NCI-H2029 treated with DMSO at 0.1 percent for 48 hours (cell line): ENCODE data around the gene ZEB2.

Experiments
- DNase-seq: peaks from one replicate; lab custom pipeline; 2025; lab: John Stamatoyannopoulos, UW

ZEB2 gene

DNA sequence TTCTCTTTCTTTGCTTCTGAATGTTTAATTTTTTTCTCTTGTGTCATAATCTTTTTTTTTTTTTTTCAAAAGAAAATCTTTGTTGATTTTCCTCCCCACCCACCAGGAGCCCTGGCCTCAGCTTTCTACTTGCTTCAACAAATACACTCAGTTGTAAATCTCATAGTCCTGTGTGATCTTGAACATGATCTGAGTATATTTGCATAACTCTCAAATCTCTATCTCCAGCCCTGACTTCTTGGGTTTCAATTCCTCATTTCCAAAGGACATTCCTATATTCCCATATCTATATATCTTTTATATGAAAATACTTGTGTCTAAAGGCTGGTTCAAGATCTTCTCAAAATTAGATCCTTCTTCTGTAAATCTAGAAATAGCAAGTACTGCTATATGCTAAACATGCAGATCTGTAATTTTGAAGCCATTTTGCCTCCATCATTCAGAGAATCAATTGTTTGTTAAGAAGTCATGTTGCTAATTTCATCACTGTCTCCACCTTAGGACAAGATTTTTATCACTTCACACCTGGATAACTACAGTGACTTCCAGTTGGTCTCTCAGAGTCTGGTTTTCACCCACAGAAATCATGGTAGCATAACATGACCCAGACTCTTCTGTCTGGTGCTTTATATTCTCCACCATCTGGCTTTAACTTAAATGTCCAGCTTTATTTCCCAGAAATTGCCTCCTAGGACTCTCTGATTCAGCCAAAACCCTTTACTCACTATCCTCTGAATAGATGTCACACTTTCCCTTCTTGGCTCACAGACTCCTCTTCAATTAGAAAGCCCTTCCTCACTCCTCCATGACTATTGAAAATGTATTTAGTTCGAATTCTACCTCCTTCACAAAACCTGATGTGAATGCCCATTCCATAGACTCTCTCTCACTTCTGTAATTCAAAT is 98.1 kb downstream of the ZEB2 start:
- no peak for DNase-seq

DNA sequence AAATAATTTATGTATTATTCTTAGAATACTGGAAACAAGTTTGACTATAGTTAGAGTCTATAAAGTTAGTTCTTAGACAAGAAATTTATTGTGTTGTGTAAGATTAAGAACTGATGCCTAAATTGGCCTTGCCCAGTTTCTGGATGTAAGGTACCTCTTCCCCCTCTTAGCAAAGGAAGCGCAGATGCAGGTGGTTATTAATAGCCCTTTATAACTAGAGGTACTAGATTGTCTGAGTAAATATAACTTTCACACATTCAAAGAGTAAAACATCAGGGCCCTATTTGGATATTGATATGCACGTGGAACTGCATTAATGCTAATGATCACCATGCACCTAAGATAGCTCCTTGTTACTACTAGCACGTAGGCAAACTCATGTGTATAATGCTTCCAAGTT is 100.7 kb downstream of the ZEB2 start:
- DNase-seq = no peak

DNA sequence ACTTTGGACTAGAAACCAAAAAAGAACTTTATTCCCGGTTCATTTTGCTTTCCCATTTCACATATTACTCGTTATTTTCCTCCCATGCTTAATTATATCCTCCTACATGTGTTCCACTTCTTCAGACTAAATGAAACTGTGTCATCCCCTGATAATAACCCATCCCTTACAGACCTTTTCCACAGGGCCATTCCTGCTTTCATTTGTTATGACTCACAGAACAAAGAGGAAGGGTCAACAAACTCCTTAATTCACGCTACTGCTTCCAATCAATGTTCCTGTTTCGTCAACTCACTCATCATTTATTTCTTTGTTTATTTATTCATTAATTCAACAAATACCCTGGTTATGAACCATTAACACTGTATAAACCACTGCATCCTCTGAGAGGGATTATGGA is 104.5 kb downstream of the ZEB2 start:
- no peak for DNase-seq

DNA sequence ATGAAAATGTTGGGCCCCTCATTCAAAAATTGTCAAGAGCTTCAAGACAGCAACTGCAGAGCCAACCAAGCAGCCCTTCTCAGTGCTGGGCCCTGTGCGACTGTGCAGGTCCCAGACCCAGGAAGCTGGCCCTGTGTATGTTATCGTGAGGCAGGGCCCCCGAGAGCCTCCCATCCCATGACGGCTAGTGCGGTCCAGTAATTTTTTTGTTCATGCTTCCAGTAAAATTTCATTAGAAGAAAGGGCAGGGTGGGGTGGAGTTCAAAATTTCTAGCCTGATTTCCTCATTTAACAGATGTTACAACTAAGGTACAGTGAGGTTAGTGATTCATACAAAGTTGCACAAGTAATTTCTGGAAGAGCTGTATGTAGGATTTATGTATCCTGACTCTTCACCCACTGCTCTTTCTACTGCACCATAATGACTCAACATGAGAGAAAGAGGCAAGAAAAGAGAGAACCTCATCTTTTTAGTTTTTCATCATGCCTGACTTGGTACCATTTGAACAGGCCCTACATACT is 105.5 kb downstream of the ZEB2 start:
- DNase-seq = no peak

DNA sequence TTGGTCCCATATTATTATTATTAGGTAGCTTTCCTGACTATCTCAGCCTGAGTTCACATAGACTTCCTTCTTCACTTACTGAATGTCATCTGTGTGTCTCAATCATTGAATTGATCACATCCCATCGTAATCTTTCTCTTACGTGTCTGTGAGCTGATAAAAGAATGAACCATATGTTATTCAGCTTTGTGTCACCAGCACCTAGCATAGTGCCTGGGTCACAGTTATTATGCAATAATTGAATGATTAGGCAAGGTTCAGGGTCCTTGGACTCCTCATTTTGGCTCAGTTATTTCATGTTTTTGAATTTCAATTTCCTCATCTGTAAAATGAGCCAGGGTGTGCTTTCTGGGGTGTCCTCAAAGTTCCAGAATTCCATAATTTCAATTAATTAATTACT is 107.2 kb downstream of the ZEB2 start:
- DNase-seq = no peak

DNA sequence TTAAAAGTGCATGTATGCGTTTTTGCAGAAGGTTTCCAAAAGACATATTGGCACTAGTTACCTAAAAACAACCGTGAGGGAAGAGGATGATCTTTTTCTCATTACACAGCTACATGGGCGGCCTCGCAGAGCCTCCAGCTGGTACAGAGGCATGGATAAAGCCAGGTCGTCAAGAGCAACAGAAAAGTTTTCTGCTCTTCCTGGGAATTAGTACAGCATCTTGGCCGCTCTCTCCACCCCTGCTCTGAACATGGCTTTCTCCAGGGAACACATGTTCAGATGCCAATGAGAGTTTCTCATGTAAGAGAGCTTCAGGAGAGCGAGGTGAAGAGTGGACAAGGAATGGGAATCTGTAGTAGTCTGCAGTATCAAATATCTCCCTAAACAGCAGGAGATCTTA is 108.4 kb downstream of the ZEB2 start:
- no peak for DNase-seq

DNA sequence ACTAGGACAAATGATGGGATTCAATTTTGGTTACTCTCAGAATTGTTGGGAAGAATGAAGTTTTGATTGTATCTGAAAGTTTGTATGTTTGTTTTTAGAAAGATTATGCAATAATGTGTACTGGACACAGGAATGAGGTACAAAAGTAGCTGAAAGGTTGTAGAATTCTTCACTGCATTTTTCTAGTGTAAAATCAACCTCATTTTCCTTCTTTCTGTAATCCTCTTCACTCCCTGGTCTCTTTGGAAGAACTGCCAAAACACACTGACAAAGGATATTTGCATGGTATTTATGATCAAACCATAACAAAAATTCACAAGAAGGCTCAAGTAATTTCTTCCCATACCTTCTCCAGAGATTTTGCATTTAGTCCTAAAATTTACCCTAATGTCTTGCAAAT is 110.7 kb downstream of the ZEB2 start:
- DNase-seq = no peak

DNA sequence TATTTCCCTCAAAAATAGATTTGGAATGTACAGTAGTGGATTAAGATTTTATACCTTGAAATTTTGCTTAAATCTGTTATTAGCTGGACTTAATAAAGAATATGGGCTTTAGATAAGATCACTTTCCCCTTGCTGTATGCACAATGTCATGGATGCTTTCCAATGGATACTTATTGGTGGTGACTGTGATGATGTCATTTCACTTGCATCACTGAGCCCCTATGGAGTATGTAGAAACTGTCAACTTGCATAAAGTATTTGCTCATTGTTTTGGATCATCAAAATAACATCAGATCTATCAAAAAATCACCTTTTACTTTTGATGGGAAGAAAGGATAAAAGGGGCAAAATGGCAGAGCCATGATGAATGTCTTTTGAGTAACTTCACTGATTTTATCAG is 112.7 kb downstream of the ZEB2 start:
- DNase-seq = no peak

DNA sequence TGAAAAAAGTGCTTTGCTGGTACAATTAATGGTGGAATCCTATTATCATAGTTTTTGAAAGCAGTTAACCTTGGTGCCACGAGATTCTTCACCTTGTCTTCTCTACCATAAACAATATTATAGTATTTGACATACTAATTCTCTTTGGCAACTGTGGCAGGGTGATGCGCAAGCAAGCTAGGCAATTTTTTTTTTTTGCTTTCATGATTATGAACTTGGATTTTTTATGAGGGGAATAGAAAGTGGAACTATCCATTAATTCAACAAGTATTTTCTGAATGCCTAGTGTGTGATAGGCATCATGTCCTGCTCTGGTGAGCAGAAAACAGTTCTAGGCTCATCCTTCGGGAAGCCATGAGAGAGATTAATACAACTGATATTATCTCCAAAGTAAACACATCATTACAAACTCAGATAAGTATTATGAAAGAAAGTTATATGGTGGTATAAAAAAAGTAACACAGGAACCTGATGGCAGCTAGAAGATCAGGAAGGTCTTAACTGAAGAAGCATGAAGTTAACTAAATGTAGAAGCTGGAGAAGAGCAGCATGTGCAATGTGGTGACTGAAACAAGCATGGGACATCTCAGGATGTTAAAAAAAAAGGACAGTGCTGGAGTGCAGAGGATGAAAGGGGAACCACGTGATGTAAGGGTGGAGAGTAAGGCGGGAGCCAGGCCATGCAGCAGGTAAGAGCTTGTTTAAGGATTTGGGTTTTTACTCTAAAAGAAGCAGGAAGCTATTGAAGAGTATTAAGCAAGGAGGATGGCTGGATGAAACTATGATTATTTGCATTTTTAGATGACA is 113.7 kb downstream of the ZEB2 start:
- DNase-seq = no peak

DNA sequence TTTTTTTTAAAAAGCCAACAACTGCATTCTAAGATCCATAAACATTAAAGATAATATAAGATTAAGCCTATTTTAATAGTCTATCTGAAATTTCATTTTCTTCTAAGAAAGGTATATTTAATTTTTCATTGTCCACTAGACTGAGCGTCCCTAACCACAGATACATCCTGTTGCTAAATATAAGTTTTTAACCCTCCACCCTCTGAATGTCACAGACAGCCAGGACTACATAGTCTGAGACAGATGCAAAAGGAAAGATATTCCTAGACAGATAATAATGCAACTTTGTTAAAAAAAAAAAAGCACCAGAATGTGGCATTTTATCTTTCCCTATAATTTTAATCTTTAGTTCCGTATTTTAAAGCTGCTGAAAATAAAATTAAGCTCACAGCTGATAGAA is 114.6 kb downstream of the ZEB2 start:
- no peak for DNase-seq

DNA sequence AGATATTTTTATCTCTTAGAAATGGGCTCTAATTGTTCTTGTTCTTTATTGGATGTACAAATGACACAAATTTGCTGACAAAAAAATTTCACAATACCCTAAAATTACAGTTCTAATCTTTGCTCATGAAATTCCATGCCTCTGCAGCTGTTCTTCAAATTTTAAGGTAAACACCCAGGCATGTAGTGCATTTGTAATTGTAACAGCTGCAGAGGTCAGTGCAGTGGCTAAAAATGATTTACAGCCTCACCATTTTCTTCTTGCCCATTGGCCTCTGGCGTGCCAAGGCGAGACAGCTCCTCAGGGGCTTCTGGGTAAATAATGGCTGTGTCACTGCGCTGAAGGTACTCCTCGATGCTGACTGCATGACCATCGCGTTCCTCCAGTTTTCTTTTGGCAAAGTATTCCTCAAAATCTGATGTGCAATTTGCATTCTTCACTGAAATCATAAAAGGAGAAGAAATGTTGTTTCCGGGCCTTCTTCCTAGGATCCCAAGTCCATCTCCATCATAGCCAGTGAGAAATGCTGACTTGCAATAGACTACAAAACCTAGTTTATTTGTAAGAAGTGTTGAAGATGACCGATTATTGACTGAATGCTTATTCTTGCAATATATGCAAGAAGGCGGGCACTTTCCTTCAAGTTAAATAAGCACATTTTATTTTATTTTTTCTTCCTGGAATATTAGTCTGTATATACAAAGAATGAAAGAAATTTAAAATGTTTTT is 115.2 kb downstream of the ZEB2 start:
- no peak for DNase-seq

DNA sequence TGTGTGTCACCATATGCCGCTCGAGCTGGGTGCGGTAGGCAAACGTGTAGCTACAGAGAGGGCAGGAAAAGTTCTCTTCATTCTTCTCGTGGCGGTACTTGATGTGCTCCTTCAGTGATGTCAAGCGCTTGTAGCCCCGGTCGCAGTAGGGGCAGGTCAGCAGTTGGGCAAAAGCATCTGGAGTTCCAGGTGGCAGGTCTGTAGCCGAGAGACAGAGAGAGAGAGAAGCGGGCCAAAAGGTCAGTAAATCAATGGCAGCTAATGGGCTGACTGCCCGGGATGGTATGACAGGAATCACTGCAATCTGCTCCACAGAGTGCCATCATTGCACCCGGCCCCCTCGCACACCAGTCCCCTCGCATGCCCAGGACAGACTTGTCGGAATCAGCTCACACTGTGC is 116.0 kb downstream of the ZEB2 start:
- DNase-seq = no peak

DNA sequence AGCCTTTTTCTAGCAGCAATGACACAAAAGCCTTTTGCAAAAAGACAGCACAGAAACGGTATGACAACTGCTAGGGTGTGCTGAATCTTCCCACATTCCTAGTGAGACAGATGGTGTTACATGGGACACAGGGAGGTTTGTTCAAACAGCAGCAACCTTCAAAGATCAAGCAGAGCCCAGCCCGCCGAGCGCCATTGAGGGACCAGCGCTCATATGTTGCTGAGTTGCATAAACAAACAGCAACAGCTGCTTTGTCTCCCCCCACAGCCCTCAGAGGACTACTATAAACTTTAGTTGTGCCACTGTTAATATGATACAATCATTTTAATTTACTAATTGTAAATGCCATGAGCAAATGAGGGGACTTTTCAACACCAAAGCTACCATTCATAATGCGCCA is 117.7 kb downstream of the ZEB2 start:
- no peak for DNase-seq

DNA sequence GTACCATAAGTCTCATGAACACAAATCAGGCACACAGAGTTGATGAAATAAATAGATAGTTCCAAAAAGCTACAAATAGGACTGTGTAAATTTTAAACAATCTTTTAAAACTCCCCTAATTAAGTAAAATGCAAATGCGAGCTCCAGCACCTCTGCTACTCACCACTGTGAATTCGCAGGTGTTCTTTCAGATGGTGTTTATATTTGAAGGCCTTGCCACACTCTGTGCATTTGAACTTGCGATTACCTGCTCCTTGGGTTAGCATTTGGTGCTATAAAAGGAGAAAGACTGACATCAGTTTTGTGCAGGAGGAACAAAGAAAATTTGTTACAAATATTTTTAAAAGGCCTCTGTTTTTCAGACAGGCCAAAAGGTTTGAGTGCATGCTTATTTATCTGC is 118.9 kb downstream of the ZEB2 start:
- no peak for DNase-seq

DNA sequence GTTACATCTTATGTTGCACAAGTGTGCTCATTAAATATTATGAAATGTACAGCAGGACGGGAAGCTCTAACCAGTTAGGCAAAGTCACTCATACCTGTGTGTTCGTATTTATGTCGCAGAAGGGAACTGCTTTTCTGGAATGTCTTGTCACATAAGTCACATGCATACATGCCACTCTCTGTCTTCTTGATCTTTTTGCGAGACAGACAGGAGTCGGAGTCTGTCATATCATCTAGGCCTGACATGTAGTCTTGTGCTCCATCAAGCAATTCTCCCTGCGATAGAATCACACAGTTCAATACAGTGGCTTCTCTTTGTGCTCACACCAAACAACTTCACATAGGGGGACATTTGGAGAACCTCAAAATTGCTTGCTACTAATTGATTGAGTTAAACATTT is 123.6 kb downstream of the ZEB2 start:
- no peak for DNase-seq

DNA sequence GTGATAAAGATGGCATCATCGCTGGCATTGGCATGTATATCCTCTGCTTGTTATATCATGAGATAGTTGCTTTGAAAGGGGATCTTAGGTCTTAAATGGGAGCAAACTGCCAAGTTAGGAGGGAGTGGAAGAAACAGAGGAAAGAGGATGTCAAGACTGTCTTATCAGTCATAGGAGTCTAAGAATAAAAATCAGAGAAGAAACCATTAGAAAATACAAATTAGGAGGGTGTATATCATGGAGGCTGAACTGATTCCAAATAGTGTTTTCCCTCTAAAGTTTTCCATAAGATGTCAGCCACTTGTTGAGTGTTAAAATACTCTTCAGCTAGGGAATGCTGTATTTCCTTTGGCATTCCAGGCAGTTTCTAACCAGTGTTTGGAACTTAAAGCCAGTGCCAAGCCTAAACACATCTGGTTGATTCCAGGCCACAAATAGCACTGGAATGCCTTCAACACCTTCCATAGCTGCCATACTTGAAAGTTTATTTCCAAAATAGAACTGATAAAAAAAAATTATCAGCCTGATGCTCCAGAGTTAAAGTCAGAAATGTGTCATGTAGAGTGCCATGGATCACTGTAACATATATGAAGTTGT is 129.4 kb downstream of the ZEB2 start:
- DNase-seq = no peak

DNA sequence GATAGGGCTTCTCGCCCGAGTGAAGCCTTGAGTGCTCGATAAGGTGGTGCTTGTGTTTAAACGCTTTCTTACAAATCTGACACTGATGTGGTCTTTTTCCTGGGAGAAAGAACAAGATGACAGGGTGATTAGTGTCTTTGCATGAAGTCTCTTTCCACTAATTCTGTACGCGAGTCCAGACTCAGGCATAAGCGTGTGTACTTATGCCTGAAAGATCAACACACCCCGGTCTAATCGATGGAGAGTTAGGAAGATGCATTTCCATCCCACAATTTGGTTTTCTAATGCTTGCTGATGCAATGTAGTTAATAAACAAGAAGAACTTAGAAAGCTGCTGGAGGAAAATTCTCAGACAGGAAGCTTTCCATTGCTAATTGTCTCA is 130.0 kb downstream of the ZEB2 start:
- DNase-seq = no peak

DNA sequence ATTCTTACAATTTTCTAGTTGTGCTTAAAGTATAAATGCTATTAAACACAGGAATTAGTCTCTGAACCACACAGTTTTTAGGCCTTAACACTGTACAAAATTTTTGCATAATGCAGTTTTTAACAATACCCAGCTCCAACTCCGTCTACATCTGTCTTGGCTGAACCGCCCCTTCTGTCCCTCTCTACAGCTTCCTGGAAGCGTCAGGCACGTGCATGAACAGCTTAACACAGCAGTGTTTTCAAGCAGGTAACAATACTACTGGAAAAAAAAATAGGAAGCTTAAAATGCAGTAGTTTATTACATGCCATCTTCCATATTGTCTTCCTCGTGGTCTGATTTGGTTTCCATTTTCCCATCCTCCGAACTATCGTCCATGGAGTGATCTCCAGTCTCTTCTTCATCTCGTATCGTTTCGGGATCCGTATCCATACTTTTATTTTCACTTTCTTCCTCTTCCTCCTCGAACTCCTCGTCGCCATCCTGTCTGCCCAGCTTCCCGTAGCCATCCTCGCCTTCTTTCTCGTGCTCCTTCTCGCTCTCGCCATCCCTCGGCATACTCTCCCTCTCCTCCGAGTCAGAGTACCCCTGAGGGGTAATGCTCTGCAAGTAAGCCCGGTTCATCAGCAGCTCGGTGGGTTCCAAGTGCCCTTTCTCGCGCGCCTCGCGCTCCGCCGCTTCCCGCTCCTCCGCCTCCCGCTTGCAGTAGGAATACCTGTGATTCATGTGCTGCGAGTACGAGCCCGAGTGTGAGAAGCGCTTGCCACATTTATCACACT is 130.6 kb downstream of the ZEB2 start:
- DNase-seq = no peak

DNA sequence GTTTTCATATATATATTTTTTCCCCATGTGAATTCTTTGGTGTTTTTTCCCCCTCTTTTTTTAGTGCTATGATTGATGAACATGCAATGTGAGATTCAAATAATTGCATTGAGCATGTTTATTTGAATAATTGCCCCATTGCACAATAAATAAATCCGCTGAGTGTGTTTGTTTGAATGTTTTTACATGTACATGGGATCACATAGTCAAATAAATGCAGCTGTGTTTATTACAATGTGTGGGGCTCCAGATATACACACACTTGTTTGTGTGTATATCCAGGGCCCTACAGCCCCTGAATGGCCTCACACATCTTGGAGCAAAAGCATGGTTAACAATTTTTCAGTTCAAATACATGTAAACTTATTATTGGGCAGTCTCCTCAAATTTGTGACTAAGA is 134.5 kb downstream of the ZEB2 start:
- DNase-seq = no peak

DNA sequence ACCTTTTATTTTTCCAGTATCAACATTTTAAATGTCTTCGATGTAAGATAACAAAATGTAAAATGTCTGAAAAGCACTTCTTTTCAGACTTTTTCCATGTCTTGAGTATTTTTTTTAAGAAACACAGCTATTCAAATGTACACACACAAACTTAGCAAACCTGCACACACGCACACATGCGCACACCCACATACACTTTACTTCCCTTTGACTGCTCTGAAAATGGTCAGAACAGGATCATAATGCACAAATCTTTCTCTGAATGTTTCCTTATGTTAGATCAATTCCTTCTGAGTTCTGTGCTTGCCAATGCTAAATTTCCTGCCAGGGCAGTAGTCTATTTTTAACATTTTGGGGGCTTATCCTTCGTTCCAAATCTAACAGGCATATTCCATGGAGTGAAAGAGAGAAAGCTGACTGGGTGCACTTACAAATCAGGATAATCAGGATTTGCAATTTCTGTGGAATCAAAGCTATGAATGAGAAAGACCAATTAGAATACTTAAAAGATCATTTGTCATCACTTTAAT is 136.3 kb downstream of the ZEB2 start:
- DNase-seq = no peak

DNA sequence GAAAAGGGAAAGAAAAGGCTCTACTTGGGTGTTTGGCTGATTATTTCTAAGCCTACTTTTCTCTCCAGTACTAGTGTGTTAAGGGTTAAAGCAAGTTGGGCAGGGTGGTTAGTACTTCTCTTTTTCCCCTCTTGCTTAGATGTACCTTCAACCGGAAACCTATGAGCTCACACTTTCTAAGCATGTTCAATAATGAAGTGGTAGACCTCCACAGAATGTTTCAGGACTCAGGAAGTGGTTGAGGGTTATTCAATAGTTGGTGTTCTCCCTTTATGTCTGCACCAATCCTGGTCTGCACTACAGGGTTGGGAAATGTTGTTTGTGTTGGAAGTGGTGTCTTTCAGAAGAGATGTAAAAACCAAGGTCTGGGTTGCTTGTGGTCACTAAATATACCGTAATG is 137.1 kb downstream of the ZEB2 start:
- no peak for DNase-seq
